HG03103 (cell line): ENCODE data around the gene LIN7C.

Experiments used
- ATAC-seq: cut with Tn5 transposase; IDR thresholded peaks from one replicate; pipeline ENCODE4 v1.9.1; 2021; ENCODE audit warnings: low read depth; ENCODE audit not compliant: unreplicated experiment

The LIN7C gene

DNA sequence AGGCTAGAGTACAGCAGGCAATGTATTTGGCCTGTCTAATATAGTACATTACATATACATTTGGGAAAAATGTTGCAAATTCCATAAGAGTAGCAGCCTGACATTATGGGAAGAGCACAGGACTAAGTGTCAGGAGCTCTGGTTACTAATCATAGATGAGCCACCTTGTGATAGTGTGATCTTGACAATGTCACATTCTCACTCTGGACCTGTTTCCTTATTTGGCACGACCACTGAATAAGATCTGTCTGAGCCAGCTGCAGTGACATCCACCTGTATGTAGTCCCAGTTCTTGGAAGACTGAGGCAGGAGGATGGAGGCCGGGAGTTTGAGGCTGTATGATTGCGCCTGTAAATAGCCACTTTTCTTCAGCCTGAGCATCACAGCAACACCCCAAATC, 5.7 kb upstream of the LIN7C start:
- ATAC-seq: no peak

DNA sequence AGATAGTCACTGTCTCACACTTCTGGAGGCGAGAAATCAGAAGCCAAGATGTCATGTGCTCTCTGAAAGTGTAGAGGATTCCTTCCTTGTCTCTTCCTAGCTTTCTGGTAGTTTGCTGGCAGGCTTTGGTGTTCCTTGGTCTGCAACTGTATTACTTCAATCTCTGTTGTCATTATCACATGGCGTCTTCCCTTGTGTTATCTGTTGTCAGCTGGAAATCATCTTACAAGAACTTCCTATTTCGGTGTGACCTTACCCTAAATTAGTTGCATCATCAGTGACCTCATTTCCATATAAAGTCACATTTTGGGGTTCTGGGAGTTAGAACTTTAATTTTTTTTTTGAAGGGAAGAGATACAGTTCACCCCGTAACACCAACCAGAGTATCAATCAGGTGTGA, 3.3 kb upstream of the LIN7C start:
- ATAC-seq: no peak

DNA sequence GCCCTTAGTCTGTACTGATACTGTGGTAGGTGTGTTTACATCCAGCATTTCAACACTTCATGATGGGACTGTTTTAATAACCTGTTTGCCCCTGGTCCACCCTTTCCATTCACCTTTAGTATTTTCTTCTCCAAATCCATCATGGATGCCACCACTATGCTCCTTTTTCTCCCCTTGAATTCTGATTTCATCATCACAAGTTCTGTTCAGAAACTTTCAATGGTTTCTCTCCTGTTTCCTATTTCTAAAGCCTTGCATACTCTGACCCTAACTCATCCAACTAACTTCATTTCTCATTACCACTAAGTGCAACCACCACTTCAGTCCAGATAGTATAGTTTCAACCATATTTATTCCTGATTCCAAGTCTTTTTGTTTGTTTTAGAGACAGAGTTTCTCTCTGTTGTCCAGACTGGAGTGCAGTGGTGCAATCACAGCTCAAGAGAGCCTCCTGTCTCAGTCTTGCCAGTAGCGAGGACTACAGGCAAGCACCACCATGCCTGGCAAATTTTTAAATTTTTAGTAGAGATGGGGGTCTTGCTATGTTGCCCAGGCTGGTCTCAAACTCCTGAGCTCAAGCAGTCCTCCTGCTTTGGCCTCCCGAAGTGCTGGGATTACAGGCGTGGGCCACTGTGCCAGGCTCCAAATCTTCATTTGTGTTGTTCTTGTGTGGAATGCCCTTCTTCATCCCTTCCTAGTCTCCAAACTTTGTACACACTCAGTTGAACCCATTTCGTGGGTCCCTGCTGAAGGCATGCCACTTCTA, 1.2 kb upstream of the LIN7C start:
- ATAC-seq: no peak

DNA sequence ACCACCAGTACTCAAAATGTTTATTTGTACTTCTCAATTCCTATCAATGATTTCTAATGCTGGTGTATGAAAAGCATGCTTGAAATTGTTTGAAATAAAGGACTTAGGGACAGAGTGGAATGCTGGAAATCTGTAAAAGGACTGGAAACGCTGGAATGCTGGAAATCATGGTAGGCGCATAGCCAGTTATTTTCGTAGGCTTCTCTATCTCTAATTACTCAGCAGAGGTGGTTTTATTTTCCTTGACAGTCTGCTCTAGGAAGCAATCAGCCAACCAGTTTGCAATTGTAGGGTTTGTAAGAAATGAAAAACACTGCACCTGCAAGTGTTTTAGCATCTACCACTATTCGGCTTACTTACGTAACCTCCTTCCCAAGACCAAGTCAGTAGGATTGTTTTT, 788 bp downstream of the LIN7C start:
- ATAC-seq: peak; percentile 0

DNA sequence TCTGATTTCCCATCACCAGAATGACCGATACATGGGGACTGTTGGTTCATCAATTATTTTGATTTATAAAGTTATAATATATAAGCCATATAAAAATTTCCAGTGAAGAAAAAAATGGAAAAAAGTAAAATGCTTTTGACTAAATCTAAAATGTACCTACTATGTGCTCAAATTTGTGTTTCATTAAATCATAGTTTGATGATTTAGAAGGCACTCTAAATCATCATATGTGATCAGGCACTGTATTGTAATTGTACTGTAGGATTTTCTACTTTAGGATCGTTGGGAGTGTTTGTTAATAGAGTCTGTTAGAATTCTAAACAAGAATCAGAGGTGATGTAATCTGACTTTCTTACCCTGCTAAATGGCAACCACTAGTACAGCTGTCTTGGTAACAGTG, 2.4 kb downstream of the LIN7C start:
- no peak for ATAC-seq

DNA sequence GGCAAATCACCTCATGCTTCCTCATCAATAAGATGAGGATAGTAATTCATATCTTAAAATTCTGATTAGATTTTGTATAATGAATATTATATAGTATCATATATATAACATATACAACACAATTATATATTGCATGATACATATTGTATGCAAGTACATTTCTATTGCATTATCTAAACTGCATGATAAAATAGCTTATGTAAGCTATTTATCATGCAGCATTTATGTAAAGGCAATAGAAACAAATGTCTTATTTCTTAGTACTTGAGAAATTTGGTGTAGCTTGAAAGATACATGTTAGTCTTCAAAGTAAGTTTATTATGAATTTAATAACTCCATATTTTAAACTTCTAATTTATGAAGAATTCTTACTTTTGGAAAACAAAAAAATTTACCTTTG, 5.5 kb downstream of the LIN7C start:
- no peak for ATAC-seq

DNA sequence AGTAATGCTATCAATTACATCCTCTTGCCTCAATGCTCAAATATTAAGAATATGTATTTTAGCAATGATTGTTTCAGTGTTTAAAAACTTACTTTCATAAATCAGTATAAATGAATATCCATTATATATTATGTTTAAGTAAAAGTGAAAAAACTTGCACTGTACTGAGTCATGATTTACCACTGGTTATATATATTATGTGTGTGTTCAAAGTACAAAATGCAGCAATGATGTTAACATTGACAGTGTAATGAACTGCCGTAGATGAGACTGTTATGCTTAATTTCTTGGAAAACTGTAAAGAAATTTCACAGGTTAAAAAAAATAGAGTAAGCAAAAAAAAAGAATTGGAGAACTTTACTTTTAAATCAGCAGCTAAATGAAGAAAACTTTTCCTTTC, 8.7 kb downstream of the LIN7C start:
- no peak for ATAC-seq

DNA sequence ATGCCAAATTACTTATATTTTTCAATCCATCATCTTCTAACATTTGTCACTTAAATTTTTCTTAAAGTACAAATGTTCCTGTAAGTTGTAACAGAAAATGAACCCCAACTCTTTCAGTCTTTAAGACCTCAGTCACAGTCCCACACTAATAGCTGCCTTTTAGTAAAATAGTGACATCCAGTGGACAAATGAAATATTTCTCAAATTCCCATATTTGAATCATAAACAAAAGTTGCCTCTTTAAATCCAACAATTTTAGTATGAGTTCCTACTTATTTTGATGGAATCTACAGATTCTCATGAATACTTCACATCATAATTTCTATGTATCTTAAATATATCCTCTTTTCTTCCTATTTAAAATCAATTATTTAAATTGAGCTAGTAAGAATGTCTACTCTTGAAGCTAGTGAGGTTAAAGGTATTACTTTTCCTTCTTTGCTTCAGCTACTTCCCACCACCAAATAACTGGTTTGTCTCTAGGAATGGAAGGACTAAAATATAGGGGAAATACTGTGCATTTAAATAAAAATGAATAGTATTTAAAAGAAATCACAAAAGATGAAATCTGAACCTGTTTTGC, 9.2 kb downstream of the LIN7C start:
- peak; percentile 69 for ATAC-seq

DNA sequence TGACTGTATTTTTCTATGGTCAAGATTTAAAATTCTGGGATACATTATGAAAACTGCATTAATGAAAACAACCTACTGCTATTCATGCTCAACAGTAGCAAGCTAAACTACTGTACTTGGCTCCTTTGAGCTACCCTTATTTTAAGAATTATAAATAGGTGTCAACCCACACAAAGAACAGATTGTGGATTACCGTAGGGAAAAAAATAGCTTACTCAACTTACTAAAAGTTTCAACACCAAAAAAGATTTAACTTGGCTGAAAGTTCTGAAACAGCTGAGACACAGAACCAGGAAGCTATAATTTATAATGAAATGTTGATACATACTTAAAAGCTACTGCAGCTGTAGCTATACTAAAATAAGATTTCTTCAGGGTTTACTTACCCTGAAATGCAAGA, 10.1 kb downstream of the LIN7C start:
- no peak for ATAC-seq

DNA sequence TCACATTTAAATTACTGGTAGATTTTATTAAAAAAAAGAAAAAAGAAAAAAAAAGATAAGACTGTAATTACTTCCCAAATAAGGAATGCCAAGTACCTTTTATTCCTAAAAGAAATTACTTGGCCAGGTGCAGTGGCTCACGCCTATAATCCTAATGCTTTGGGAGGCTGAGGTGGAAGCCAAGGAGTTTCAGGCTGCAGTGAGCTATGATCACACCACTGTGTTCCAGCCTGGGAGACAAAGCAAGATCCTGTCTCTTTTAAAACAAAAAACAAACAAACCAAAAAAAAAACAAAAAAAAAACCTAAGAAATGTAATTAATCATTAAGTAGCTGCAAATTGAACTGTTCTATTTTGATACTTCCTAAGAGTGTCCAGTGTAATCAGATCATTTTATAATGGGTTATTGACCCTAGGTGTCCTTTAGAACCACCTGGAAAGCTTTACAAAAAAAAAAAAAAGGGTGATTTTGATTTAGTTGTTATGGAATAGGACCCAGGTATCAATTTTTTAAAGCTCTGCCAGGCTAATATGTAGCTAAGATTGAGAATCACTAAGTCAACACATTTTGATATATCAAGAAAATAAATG, 10.8 kb downstream of the LIN7C start:
- ATAC-seq: no peak

DNA sequence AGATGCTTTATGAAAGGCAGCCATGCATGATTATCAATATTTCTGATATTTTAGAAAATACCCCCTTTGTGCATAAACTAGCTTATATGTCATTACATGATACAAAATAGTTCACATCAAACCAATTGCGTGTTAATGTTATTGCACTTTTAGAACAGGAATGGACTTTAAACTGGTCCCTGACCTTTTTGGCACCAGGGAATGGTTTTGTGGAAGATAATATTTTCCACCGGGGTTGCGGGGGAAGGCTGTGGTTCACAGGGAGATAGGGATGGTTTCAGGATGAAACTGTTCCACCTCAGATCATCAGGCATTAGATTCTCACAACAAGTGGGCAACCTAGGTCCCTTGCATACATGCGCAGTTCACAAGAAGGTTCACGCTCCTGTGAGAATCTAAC, 17.5 kb downstream of the LIN7C start:
- ATAC-seq: no peak

DNA sequence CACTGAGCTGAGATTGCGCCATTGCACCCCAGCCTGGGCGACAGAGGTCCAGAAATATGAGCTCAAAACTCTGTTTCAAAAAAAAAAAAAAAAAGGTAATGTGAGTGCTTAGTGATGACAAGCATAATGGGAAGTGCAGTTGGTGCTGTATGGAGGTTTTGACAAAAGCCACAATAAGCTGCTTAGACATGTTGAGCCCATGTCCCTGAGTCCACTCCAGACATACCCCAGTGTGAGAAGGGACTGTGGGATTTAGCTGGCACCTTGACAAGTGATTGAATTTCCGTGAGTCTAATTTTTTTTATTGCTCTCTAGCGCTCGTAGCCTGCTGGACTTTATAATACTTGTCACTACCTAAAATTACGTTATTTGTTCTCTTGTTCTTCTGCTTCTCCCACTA, 18.9 kb downstream of the LIN7C start:
- no peak for ATAC-seq

DNA sequence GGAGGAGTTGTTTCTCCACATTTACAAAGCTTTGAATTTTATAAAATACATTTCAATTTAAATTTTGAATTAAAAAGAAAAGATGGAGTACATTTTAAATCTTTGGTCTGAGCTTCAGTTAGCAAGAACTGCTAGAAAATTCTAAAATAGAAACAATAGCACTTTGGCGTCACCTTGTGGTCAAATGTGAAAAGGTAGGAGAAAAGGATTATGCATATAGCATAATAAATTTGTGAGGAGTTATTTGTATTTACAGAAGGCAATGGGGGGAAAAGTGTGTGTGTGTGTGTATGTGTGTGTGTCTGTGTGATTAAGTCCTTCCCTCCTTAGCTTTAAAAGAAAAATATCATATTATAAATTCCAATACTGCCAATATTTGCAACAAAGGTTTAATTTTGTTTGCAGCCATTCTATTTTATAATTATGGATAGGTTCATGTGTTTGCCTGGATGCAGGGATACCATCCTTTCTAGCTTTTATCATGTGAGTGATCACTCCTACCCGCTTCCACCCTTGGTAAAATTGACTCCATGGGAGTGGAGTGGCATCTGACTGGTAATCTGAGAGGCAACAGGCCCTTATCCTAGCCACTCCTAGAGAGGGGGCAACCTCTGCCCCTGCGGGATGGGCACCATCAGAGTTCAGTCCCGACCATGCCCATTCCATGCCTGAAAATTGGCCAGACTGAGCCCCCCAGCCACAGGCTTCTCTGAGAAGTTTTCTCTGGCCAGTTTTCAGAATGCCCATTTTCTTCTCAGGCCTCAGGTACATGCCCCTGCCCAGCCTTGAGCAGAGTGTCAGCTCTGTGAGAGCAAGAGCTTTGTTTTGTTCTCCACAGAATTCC, 20.4 kb downstream of the LIN7C start:
- peak; percentile 59 for ATAC-seq

DNA sequence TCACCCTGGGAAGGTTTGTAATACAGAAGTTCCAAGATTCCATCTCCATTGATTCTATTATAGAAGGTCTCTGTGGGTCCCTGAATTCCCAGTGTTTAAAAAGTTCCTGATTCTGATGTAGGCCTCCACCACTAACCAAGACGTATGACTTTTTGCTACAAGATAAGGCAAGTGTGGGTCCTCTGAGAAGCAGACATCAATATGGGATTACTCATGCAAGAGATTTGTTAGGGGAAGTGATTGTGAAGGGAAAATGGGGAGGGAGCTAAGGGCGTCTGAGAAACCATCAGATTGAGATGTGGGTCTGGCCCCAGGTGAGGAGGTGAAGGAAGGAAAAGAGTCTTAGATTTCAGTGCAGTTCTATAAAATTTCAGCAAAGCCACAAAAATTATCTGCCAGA, 23.8 kb downstream of the LIN7C start:
- no peak for ATAC-seq

DNA sequence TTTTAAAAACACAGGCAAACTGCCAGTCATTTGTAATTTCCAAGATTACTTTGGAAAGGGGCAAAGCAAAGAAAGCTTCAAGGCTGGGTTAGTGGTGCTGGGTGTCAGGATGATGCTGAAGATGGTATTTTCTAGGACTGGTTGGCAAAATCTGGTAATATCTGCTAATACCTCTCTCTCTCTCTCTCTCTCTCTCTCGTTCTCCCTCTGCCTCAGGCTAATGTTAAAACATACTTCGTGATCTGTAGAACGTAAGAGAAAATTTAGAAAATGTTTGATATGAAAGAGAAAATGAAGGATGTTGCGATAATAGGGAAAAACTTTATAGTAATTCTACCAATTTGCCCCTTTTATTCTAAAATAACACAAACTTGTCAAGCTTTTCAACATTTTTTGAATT, 24.6 kb downstream of the LIN7C start:
- ATAC-seq: no peak

DNA sequence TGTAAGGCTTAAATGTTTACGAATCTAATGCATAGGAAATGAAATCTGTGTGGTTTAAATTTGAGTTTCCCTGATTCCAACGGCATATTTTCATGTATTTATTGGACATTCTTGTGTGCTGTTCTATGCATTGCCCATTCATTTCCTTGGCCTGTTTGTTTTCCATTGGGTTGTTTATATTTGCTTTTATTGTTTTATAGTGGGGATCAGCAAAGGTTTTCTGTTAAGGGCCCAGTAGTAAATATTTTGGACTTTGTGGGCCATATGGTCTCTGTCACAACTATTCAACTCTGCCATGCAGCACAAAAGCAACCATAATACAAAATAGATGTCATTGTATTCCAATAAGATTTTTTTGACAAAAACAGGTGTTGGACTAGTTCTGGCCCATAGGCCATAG, 28.7 kb downstream of the LIN7C start:
- no peak for ATAC-seq

DNA sequence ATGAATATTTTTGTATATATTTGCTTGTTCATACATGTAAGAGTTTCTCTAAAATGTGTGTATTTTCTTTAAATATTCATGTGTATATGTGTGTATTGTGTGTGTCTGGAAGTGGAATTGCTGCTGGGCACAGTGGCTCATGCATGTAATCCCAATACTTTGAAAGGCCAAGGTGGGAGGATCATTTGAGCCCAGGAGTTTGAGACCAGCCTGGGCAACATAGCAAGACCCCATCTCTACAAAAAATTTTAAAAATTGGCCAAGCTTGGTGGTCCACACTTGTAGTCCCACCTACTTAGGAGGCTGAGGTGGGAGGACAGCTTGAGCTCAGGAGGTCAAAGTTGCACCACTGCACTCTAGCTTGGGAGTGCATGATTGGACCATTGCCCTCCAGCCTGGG, 29.3 kb downstream of the LIN7C start:
- no peak for ATAC-seq

DNA sequence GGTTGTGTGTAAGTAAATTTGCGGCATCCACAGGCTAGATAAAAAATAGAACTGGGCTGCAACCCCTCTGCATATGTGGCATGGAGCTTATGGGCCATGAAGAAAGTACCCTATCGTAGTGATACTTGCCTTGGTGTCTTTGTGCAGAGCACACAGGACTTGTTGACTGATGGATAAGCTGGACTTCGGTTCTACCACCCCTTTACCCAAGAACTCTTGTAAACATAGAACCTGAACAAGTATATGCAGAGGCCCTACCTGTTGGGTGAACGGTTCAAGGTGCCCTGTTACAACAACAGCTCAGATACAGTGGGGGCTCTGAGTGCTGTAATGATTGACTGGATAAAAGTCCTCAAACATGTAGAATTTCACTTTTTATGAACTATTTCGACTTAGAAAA, 30.9 kb downstream of the LIN7C start:
- ATAC-seq: no peak

DNA sequence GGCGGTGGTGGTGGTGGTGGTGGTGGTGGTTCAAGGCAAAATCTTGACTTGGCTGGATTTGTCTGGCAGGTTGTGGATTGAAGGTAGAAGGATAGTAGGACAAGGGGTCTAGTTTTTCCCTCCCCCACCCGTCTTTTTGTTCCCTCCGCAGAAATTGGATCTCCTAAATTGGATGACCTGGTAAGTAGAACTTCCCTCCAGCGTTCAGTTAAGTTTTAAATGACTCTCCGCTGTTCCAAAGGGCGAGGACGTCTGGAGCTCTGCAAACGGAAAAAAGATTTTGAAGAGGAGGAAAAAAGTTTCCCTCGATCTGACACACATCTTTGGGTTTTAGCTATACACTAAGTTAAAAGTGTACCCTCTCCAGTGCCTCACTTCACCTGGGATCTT, 33.6 kb downstream of the LIN7C start:
- ATAC-seq: no peak

DNA sequence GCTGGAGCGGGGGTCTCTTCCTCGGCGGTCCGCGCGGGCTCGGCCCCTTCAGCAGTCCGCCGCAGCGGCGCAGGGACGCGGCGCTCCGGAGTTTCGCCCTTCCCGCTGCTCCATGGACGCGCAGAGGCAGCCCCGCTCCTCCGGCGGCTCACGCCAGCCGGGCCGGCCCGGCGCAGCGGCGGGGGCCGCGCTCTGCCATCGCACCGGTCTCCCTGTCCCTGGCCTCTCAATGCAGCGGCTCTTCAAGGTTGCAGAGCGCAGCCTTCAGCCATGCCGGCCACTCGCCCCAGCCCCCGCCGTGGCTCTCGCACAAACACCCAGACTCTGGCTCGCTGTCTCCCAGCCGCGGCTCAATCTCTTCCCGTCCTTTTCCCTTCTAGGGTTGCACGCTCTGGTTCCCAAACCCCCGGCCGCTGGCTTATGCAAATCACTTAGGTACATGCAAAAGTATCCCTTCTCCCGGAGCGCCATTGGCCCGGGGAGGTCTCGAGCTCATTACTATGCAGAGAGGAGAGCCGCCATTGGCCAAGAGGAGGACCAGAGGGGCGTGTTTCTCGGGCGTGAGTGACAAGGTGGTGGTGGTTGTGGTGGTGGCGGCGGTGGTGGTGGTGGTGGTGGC, 34.1 kb downstream of the LIN7C start, which contains the start of gene LGR4:
TSS of gene LGR4 (minus strand) at position 393 of the 619 bp plus-strand sequence. CDS start 488 bp downstream, outside the sequence.
- ATAC-seq: peak; percentile 87
